Common myeloid progenitor, CD34-positive (primary cell): Measurements from ENCODE around the gene PLEKHA7.

ENCODE experiments used
- CTCF ChIA-PET: fragments of 350-600 bp; sonication (Branson Sonifier 250); formaldehyde crosslinking; loops from one replicate; lab custom pipeline; 2021; ENCODE audit warnings: antibody characterized with exemption; lab: Charles Lee
- POLR2A ChIA-PET: fragments of 350-600 bp; sonication (Branson Sonifier 250); formaldehyde crosslinking; loops from one replicate; lab custom pipeline; 2021; ENCODE audit warnings: antibody characterized with exemption; lab: Charles Lee
- DNase-seq, 3 donors: peaks; one replicate each; pipeline versions ENCODE4 v3.0.0 to v3.0.0-alpha.2; 2013
- H3K27ac ChIP-seq, 2 experiments: 1 replicate in 1 of 2; 2 replicates in 1 of 2; pipeline ENCODE4 v1.7.0; 2013; ENCODE audit warnings: inconsistent platforms in 2 of 2, low read length in 2 of 2, mild to moderate bottlenecking in 2 of 2, low read depth in 1 of 2, moderate library complexity in 1 of 2; ENCODE audit not compliant: severe bottlenecking in 2 of 2, insufficient read depth in 1 of 2, poor library complexity in 1 of 2
- H3K27me3 ChIP-seq, 5 experiments: replicated peaks in 2 of 5; 1 replicate in 3 of 5; 2 replicates in 2 of 5; pipeline versions ENCODE4 v1.6.1 to v1.7.0; 2013; ENCODE audit warnings: low read length in 4 of 5, mild to moderate bottlenecking in 2 of 5, moderate library complexity in 2 of 5, inconsistent platforms in 1 of 5; ENCODE audit not compliant: insufficient read depth in 5 of 5, control insufficient read depth in 4 of 5
- H3K36me3 ChIP-seq, 4 experiments: 1 replicate in 2 of 4; 2 replicates in 2 of 4; pipeline versions ENCODE4 v1.6.1 to v1.7.0; 2013; ENCODE audit warnings: low read length in 3 of 4, control low read depth in 1 of 4, mild to moderate bottlenecking in 1 of 4; ENCODE audit not compliant: control insufficient read depth in 4 of 4, insufficient read depth in 4 of 4
- H3K4me1 ChIP-seq, 4 experiments: 1 replicate in 3 of 4; 2 replicates in 1 of 4; pipeline versions ENCODE4 v1.6.1 to v1.7.1; 2013; ENCODE audit warnings: low read length in 3 of 4, mild to moderate bottlenecking in 3 of 4, control low read depth in 1 of 4, inconsistent platforms in 1 of 4, moderate library complexity in 1 of 4; ENCODE audit not compliant: control insufficient read depth in 4 of 4, insufficient read depth in 4 of 4; ENCODE audit errors: control extremely low read depth in 1 of 4
- H3K4me3 ChIP-seq, 7 experiments: 1 replicate in 4 of 7; 2 replicates in 3 of 7; pipeline versions ENCODE4 v1.5.1 to v1.7.0; 2013; ENCODE audit warnings: mild to moderate bottlenecking in 7 of 7, low read length in 6 of 7, moderate library complexity in 6 of 7, inconsistent platforms in 2 of 7, low read depth in 2 of 7, control low read depth in 1 of 7; ENCODE audit not compliant: insufficient read depth in 4 of 7, control insufficient read depth in 1 of 7; ENCODE audit errors: extremely low read depth in 1 of 7
- H3K9me3 ChIP-seq, 5 experiments: 1 replicate in 4 of 5; 2 replicates in 1 of 5; pipeline versions ENCODE4 v1.6.1 to v1.7.1; 2013; ENCODE audit warnings: low read length in 4 of 5, mild to moderate bottlenecking in 2 of 5, inconsistent platforms in 1 of 5, low read depth in 1 of 5, moderate library complexity in 1 of 5; ENCODE audit not compliant: control insufficient read depth in 4 of 5, insufficient read depth in 2 of 5; ENCODE audit errors: control extremely low read depth in 1 of 5
- WGBS: methylation state at CpG from one replicate; pipeline ENCODE4 v1.1.5; 2013; ENCODE audit not compliant: insufficient coverage; 5-methylcytosine and 5-hydroxymethylcytosine counted together

Gene PLEKHA7

GRCh38 chr11:17010851-17011420 is 3.3 kb downstream of the PLEKHA7 start:
- no peak overlapping the region for H3K4me3 ChIP-seq

DNA sequence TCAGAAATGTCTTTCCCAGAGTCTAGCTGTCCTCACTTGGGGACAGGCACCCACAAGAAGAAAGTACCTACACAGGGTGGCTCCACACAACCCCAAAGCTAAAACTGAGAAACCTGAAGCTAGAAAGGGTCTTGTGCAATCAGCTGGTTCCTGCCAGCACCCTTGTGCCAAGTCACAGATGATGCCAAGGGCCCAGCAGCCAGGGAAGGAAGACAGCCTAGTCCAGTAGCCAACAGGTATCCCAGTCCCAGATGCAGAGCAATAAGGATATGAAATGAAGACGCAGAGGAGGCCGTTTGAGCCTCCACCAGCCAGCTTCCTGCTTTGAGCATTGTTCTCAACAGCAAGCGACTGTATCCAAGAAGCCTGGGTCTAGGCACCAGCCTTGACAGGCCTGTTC is 6.1 kb downstream of the PLEKHA7 start:
- Histone ChIP-seq H3K4me1 (peaks cover 0 to 2% (median under 1%) of the 10 kb centered on the region in 4 experiments), H3K4me3 (no peak overlapping the region), H3K36me3 (no peaks in the 10 kb centered on the region), H3K27ac (no peak overlapping the region), H3K27me3 (peaks cover 0 to 18% (median 6%) of the 10 kb centered on the region in 5 experiments), H3K9me3 (no peaks in the 10 kb centered on the region)
- ChIA-PET POLR2A (no interaction called here), CTCF (interaction anchor here (1.0 to 1.5 kb wide), 2 partner anchors 21 to 24 kb away, joined by 3 read pairs; no protein-coding TSS in a partner anchor)
- no peak for DNase-seq
- whole genome bisulfite sequencing, result 91% methylated on average over 3 of the region's 3 CpGs

More at GRCh38 chr11:17010851-17011420, 3.3 kb downstream of the PLEKHA7 start:
- peaks cover 0 to 29% (median 15%) of the 10 kb centered on the region in 5 experiments for H3K27me3 ChIP-seq
- H3K9me3 ChIP-seq, result no peaks in the 10 kb centered on the region
- CTCF ChIA-PET, result interaction anchor here (1.5 kb wide), 1 partner anchor 11 kb away, joined by 4 read pairs; no protein-coding TSS in a partner anchor
- peaks cover 0 to 14% (median 7%) of the 10 kb centered on the region in 4 experiments for H3K4me1 ChIP-seq
- POLR2A ChIA-PET, result no interaction called here
- no peaks in the 10 kb centered on the region for H3K36me3 ChIP-seq
- H3K27ac ChIP-seq, result no peak overlapping the region
- WGBS, result 93% methylated on average over 6 of the region's 8 CpGs
- no peak for DNase-seq

DNA sequence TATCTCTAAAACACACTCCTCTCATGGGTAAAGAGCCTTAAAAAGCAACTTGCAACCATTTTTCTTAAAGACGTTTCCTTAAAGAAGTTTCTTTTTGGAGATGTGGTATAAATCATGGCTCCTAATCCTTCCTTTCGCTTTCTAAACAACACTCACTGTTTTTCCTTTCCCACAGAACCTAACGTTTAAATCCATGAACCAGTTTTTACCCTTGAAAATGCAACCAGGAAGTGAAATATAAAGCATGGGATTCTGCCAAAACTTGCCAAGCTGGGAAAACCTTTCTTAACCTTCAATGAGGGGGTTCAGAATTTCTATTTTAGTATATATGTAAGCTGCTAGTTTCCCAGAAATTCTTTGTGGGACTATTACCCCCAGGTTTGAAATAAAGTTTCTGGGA is 8.6 kb downstream of the PLEKHA7 start:
- Histone ChIP-seq H3K4me1 (no peaks in the 10 kb centered on the region), H3K27ac (no peak overlapping the region)
- POLR2A ChIA-PET, result no interaction called here

GRCh38 chr11:17004486-17005148 is 9.6 kb downstream of the PLEKHA7 start:
- 100% methylated on average over 2 of the region's 7 CpGs for WGBS
- H3K4me3 ChIP-seq, result no peak overlapping the region
- H3K9me3 ChIP-seq, result no peaks in the 10 kb centered on the region
- CTCF ChIA-PET, result no interaction called here
- POLR2A ChIA-PET, result no interaction called here
- H3K4me1 ChIP-seq, result no peaks in the 10 kb centered on the region
- H3K27me3 ChIP-seq, result peaks cover 0 to 4% (median 0%) of the 10 kb centered on the region in 5 experiments
- H3K36me3 ChIP-seq, result no peaks in the 10 kb centered on the region
- no peak for DNase-seq
- no peak overlapping the region for H3K27ac ChIP-seq

More for the DNA sequence above, 8.6 kb downstream of the PLEKHA7 start:
- WGBS, result no CpG with 5 or more reads among the region's 3 CpGs
- CTCF ChIA-PET, result interaction anchor here (1.1 kb wide), 1 partner anchor 11 kb away, joined by 3 read pairs; no protein-coding TSS in a partner anchor
- Histone ChIP-seq H3K9me3 (no peaks in the 10 kb centered on the region), H3K36me3 (no peaks in the 10 kb centered on the region), H3K27me3 (peaks cover 0 to 2% (median 0%) of the 10 kb centered on the region in 5 experiments), H3K4me3 (no peak overlapping the region)
- DNase-seq, result no peak

DNA sequence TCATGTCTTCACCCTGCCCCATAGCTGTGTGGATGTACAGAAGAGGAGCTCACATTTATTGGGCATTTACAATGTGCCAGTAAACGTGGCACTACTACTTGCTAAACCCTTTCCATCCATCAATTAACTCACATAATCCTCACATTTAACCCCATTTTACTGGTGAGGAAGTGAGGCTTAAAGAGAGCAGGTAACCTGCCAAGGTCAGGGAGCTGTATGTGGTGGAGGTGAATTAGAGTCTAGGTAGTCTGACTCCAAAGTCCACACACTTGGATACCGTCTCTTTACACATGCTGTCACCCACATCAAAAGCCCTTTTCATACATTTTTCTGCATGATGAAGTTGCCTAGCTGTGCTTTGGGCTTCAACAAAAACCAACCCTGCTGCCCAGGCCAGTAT is 10.8 kb downstream of the PLEKHA7 start:
- WGBS, result no CpG with 5 or more reads among the region's 2 CpGs
- Histone ChIP-seq H3K4me3 (no peak overlapping the region), H3K27me3 (peaks cover 0 to 4% (median 0%) of the 10 kb centered on the region in 5 experiments), H3K4me1 (no peaks in the 10 kb centered on the region), H3K27ac (no peak overlapping the region), H3K9me3 (no peaks in the 10 kb centered on the region), H3K36me3 (no peaks in the 10 kb centered on the region)
- POLR2A ChIA-PET, result no interaction called here
- CTCF ChIA-PET, result no interaction called here
- no peak for DNase-seq

DNA sequence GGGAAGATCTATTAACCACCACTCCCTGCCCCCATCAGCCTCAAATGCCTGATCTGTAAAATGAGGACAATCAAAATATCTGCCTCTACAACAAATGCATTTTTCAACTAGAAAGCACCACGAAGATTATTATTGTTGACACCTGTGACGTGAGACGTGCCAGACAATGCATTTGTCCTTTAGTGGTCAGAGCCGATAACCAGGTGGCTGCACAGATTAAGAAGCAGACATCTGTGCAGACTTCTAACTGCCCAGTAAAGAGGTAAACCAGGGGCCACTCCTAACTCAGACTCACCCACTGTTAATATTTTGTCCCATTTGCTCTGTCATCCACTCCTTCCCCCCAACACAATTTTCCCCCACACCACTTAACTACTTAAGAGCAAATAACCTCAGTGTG is 11.7 kb downstream of the PLEKHA7 start:
- H3K36me3 ChIP-seq, result no peaks in the 10 kb centered on the region
- CTCF ChIA-PET, result no interaction called here
- H3K27me3 ChIP-seq, result peaks cover 0 to 2% (median 0%) of the 10 kb centered on the region in 5 experiments
- 96% methylated on average over 4 of the region's 4 CpGs for WGBS
- no peak overlapping the region for H3K4me3 ChIP-seq
- no peaks in the 10 kb centered on the region for H3K9me3 ChIP-seq
- POLR2A ChIA-PET, result no interaction called here
- no peak overlapping the region for H3K27ac ChIP-seq
- H3K4me1 ChIP-seq, result no peaks in the 10 kb centered on the region
- DNase-seq, result no peak

DNA sequence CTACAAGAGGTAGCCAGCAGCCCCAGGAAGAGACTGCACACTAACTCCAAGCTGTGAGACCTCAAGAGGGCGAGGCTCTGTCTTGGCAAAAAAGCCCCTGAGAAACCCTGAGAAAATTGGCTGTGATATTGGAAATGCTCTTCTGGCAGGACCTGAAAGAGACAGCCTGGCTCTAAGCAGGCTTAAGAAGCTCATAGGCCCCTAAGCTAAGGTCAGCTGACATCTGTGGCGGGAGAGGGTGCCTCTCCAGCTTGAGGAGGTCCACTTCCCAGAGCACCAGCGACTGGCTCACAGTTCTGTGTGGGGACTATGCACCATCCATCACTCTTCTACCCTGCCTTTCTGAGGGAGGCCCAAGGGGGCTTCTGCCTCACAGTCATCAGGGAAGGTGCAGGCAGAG is 12.4 kb downstream of the PLEKHA7 start:
- no peak overlapping the region for H3K4me3 ChIP-seq
- H3K4me1 ChIP-seq, result no peaks in the 10 kb centered on the region
- POLR2A ChIA-PET, result no interaction called here
- H3K27ac ChIP-seq, result no peak overlapping the region
- CTCF ChIA-PET, result interaction anchor here (1.6 to 2.5 kb wide), 2 partner anchors 13 to 61 kb away, joined by 3 to 11 read pairs; partner anchors contain the start of gene PLEKHA7
- WGBS, result 100% methylated on average over 3 of the region's 3 CpGs
- no peaks in the 10 kb centered on the region for H3K36me3 ChIP-seq
- H3K9me3 ChIP-seq, result no peaks in the 10 kb centered on the region
- no peak for DNase-seq
- H3K27me3 ChIP-seq, result peaks cover 0 to 2% (median 0%) of the 10 kb centered on the region in 5 experiments
